Measurements from ENCODE around the gene ANKS4B. TPM values are rescaled to one million over a fixed set of nuclear protein-coding genes. Genes with fewer than 3 reads are reported as not detected.

ANKS4B gene
- total RNA-seq, 1 experiment from 2014 or later: not detected

- ChIA-PET CTCF (interaction anchor here (0.5 to 2.1 kb wide), 14 partner anchors 17 to 1016 kb away, joined by 3 to 40 read pairs (median 4); partner anchors contain the start of gene LDAF1), POLR2A (ENCODE audit: low non-redundant PET) (interaction anchor here (0.7 kb wide), 1 partner anchor 140 kb away, joined by 3 read pairs; no protein-coding TSS in a partner anchor)
- peaks cover 3% of the 10 kb centered on the region for H3K4me1 ChIP-seq (ENCODE audit: insufficient read depth, low read length, poor library complexity, severe bottlenecking)
- TF ChIP-seq CTCF (conservative IDR thresholded peaks at IDR 0.05; ENCODE audit: low read depth, low read length): no peak
- no peak for TF ChIP-seq EZH2 (IDR thresholded peaks at IDR 0.05; ENCODE audit: borderline replicate concordance, low read depth, low read length, poor library complexity, severe bottlenecking)
- no peaks in the 10 kb centered on the region for H3K36me3 ChIP-seq (ENCODE audit: insufficient read depth, low read length, poor library complexity, severe bottlenecking)
- intact Hi-C loops (cut with micrococcal nuclease; ENCODE audit: unreplicated experiment): loop anchor here (2.0 to 5.0 kb wide), 3 partner anchors 145 to 341 kb away; no protein-coding TSS in a partner anchor
- peak overlapping the region; percentile 55 for H3K4me3 ChIP-seq (ENCODE audit: low read depth, low read length, poor library complexity, severe bottlenecking)
- BruUV-seq (replicated peaks): no TSS peak
- no peaks in the 10 kb centered on the region for H3K9me3 ChIP-seq (ENCODE audit: low read depth, low read length, poor library complexity, severe bottlenecking)
- DNase-seq (ENCODE audit: low spot score): peak; percentile 78
- no peak overlapping the region for H3K27ac ChIP-seq (ENCODE audit: low read depth, low read length, poor library complexity, severe bottlenecking)
- H3K27me3 ChIP-seq (replicated peaks; ENCODE audit: insufficient read depth, low read depth, low read length, poor library complexity): peaks cover 15% of the 10 kb centered on the region
Measured at GRCh38 chr16:21301168-21301894, 67.8 kb downstream of the ANKS4B start.

DNA sequence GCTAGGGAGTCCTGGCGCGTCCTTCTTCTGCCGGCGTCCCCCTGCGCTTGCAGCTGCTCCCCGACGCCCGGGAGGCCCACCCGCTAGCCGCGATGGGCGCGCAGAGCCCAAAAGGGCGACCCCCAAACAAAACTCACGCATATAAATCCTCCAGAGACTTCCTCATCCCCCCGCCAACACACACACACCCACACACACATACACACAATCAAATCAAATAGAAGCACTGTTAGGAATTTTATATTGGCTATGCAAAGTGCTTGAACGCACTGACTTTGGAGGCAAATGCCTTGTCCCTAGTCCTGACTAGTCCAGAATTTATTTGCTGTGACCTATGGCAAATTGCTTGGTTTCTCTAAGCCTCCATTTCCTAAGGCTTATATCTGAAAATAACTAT is 68.4 kb downstream of the ANKS4B start:
- ChIA-PET CTCF (interaction anchor here (2.1 kb wide), 2 partner anchors 113 to 145 kb away, joined by 27 to 40 read pairs; partner anchors contain the start of gene LDAF1), POLR2A (ENCODE audit: low non-redundant PET) (interaction anchor here (0.7 kb wide), 1 partner anchor 141 kb away, joined by 3 read pairs; no protein-coding TSS in a partner anchor)
- no peaks in the 10 kb centered on the region for H3K9me3 ChIP-seq (ENCODE audit: low read depth, low read length, poor library complexity, severe bottlenecking)
- DNase-seq (ENCODE audit: low spot score): no peak
- H3K36me3 ChIP-seq (ENCODE audit: insufficient read depth, low read length, poor library complexity, severe bottlenecking): no peaks in the 10 kb centered on the region
- peaks cover 3% of the 10 kb centered on the region for H3K4me1 ChIP-seq (ENCODE audit: insufficient read depth, low read length, poor library complexity, severe bottlenecking)
- intact Hi-C loops (cut with micrococcal nuclease; ENCODE audit: unreplicated experiment): loop anchor here (2.0 to 5.0 kb wide), 3 partner anchors 145 to 340 kb away; no protein-coding TSS in a partner anchor
- H3K4me3 ChIP-seq (ENCODE audit: low read depth, low read length, poor library complexity, severe bottlenecking): peak overlapping the region; percentile 55
- no peak overlapping the region for H3K27ac ChIP-seq (ENCODE audit: low read depth, low read length, poor library complexity, severe bottlenecking)
- H3K27me3 ChIP-seq (replicated peaks; ENCODE audit: insufficient read depth, low read depth, low read length, poor library complexity): peaks cover 15% of the 10 kb centered on the region
- TF ChIP-seq CTCF (conservative IDR thresholded peaks at IDR 0.05; ENCODE audit: low read depth, low read length) (no peak), EZH2 (IDR thresholded peaks at IDR 0.05; ENCODE audit: borderline replicate concordance, low read depth, low read length, poor library complexity, severe bottlenecking) (no peak)
- BruUV-seq (replicated peaks): no TSS peak

- H3K27me3 ChIP-seq (replicated peaks; ENCODE audit: insufficient read depth, low read depth, low read length, poor library complexity): peaks cover 12% of the 10 kb centered on the region
- BruUV-seq (replicated peaks): no TSS peak
- H3K9me3 ChIP-seq (ENCODE audit: low read depth, low read length, poor library complexity, severe bottlenecking): no peaks in the 10 kb centered on the region
Measured at GRCh38 chr16:21302454-21302853, 69.0 kb downstream of the ANKS4B start.

More at GRCh38 chr16:21302454-21302853, 69.0 kb downstream of the ANKS4B start:
- ChIA-PET POLR2A (ENCODE audit: low non-redundant PET) (no interaction called here), CTCF (no interaction called here)
- TF ChIP-seq CTCF (conservative IDR thresholded peaks at IDR 0.05; ENCODE audit: low read depth, low read length) (no peak), EZH2 (IDR thresholded peaks at IDR 0.05; ENCODE audit: borderline replicate concordance, low read depth, low read length, poor library complexity, severe bottlenecking) (no peak)
- no peak for DNase-seq (ENCODE audit: low spot score)
- Histone ChIP-seq H3K4me1 (ENCODE audit: insufficient read depth, low read length, poor library complexity, severe bottlenecking) (peaks cover 3% of the 10 kb centered on the region), H3K36me3 (ENCODE audit: insufficient read depth, low read length, poor library complexity, severe bottlenecking) (no peaks in the 10 kb centered on the region), H3K4me3 (ENCODE audit: low read depth, low read length, poor library complexity, severe bottlenecking) (no peak overlapping the region), H3K27ac (ENCODE audit: low read depth, low read length, poor library complexity, severe bottlenecking) (no peak overlapping the region)
- intact Hi-C loops (cut with micrococcal nuclease; ENCODE audit: unreplicated experiment): loop anchor here (5.0 kb wide), 2 partner anchors 255 to 340 kb away; no protein-coding TSS in a partner anchor

Data from A673 (cell line).